UCSD-AML1 (cell line): ENCODE data around the gene NBPF20.
"Not testable (repeated sequence)": the region's sequence is repeated elsewhere in the genome, so short reads cannot be mapped to it uniquely, and the experiment has no call there.

Experiments used
- DNase-seq: peaks from one replicate; lab custom pipeline; 2025; ENCODE audit not compliant: unreplicated experiment; lab: John Stamatoyannopoulos, UW

Gene NBPF20, protein sequence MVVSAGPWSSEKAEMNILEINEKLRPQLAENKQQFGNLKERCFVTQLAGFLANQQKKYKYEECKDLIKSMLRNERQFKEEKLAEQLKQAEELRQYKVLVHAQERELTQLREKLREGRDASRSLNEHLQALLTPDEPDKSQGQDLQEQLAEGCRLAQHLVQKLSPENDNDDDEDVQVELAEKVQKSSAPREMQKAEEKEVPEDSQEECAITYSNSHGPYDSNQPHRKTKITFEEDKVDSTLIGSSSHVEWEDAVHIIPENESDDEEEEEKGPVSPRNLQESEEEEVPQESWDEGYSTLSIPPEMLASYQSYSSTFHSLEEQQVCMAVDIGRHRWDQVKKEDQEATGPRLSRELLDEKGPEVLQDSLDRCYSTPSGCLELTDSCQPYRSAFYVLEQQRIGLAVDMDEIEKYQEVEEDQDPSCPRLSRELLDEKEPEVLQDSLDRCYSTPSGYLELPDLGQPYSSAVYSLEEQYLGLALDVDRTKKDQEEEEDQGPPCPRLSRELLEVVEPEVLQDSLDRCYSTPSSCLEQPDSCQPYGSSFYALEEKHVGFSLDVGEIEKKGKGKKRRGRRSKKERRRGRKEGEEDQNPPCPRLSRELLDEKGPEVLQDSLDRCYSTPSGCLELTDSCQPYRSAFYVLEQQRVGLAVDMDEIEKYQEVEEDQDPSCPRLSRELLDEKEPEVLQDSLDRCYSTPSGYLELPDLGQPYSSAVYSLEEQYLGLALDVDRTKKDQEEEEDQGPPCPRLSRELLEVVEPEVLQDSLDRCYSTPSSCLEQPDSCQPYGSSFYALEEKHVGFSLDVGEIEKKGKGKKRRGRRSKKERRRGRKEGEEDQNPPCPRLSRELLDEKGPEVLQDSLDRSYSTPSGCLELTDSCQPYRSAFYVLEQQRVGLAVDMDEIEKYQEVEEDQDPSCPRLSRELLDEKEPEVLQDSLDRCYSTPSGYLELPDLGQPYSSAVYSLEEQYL (N-terminal part only)

DNA sequence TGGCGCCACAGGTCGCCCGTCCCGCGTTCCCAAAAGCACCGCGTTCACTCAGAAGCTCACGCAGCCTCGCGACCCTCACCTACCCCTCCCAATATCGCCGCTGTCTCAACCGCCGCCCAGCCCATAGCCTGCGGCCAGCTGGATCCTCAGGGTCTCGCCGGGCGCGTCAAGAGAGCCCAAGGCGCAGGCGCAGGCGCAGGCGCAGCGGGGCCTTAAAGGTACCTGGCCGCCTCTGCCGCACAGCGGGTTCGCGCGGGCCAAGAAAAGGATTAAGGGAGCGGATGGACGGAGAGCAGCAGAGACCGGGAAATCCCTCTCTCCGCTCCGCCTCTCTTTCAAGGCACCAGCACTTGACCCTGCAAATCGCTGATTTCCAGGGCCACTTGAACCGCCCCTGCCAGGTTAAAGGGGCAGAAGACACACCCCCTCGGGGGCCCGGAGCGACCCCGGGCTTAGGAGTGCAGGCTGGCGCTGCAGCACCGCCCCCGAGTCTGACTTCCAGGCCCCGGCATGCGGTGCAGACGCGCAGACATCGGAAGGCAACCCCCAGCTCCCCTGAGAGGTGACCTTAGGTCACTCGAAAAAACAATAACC, at the start of gene NBPF20:
NBPF20 (minus strand) TSS at position 168 of the 594 bp plus-strand sequence. CDS start 20,331 bp downstream, outside the sequence.
- DNase-seq: peak; percentile 78

DNA sequence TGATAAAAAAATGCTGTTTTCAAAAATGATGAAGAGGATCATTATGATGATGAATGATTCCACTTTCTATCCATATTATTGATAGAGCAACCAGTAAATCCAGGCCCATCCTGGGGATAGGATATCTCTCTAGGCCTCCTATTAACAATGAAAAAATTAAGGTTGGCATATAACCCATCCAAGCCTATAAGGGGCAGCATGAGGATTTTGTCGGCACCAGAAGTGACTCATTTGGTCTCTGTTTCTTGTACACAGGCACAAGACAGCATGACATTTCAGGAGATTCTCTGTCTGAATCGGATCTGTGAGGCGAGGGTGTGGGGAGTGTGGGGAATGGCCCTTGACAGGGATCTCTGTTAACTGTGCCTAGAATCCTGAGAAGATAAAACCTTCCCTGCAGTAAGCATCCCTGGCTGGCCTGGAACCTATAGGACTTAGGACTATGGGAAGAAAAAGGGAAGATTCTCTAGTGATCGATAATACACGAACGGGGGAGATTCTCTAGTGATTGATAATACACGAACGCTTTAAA, 49.5 kb upstream of the NBPF20 start:
- DNase-seq: not testable (repeated sequence)

DNA sequence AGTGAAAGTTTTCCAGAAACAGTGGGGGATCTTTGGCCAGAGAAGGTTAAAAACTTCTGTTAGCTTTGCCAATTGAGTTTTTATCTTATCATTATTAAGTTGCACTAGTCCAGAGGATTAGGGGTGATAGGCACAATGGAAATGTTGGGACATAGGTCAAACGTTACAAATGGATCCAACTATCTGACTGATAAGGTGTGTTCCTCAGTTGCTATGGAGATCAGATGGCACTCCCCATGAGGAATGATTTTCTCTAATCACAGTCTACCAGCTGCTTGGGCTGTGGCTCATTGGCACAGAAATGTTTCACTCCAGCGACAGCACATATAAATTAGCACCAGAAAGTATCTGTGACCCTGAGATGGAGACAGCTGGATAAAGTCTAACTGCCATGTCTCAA, 47.3 kb upstream of the NBPF20 start:
- not testable (repeated sequence) for DNase-seq

DNA sequence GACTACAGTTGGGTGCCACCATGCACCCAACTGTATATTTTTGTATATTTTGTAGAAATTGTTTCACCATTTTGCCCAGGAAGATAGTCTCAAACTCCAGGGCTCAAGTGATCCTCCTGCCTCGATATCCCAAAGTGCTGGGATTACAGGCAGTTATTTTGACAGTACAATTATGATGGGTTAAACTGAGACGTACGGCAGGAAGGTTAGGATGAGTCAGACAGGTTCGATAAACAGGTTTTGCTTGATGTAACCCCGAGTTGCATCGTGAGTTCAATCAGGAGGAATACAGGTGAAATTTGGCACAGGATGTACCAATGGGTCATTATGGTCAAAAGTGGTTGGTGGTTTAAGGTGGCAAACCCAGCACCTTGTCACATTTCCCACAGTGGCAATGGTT, 46.0 kb upstream of the NBPF20 start:
- not testable (repeated sequence) for DNase-seq

DNA sequence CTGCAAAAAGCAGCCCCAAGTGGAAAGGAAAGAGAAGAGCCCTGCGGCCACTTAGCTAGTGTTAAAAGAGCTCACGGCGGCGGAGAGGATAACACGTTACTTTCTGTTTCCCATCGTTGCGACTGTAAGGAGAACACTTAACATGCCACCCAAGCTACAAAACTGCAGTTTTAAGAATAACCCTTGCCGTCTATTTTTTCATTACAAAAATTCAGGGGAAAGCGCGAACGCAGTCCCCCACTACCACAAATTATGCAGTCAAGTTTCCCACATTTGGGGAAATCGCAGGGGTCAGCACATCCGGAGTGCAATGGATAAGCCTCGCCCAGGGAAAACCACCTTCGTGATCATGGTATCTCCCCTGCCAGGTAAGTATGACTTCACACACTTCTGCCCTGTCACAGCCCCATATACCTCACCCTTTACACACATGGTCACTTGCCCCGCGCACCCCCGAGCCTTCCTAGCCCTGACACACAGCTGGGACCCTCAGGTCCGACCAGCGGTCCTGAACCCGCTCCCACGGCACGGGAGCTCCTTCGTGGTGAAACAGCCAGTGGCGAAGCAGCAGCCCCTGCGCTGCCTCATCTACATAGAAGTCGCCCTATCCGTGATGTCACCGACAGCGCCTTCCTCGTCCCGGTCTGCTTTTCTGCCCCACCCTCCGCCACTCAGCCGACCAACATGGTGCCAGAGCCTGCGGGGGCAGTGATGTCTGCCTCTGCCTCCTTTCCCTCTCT, 40.2 kb upstream of the NBPF20 start:
- DNase-seq: not testable (repeated sequence)

DNA sequence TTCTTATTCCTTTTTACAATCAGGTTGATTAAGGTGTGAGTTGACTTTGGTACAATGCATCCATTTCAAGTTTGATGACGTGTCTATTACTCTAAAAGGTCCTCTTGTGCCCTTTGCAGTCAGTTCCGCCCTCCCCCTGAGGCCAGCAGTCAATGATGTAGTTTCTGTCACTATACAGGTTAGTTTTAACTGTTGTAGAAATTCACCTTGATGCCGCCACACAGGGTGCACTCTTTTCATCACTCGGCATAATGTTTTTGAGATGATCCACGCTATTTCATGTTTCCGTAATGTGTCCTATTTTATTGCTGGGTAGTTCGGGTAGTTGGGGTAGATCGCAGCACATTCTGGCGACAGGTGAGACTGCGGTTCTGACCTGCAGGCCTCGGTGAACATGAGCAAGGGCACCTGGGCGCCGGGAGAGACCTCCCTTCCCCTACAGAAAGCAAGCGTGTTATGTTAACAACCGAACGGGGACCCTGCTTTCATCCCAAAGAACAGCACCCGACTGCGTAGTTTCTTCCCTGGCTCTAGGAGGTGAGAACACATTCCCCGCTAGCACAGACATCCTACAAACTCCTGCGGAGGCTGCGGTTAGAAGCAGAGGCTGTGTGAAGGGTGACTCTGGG, 39.4 kb upstream of the NBPF20 start:
- not testable (repeated sequence) for DNase-seq

DNA sequence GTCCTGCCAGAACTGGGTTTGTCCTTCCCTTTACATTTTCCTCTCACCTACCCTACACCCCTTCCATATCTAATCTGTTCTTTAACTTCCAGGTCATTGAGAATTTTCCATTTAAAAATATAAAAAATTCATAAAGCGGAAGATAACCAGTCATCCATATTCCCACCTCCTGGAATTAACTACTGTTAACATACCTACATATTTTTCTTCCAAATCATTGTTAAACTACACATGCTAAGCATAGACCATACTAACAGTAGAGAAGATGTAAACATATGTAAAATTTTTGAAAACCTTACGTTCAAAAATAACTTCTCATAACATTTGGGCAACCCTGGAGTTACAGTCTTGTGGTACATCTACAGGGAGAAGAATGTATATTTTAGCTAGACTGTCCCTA, 38.6 kb upstream of the NBPF20 start:
- DNase-seq: not testable (repeated sequence)

DNA sequence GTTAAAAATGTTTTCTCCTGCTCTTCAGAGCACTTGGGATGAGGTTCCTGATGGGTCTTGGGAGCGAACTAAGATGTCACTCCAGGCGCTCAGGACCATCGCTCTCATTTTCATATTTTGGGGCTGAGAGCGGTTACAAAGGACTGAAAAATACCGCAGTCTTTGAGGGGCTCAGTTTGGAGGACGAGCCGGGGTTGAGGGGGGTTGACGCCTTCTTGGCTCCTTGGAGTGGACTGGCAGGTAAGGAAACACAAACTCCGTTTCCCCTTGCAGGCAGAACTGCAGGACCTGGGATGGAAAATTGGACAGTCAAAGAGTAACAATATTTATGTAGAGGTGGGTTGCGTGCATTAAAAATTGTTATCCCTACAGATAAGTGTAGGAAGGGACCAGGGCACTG, 35.3 kb upstream of the NBPF20 start:
- DNase-seq: not testable (repeated sequence)

DNA sequence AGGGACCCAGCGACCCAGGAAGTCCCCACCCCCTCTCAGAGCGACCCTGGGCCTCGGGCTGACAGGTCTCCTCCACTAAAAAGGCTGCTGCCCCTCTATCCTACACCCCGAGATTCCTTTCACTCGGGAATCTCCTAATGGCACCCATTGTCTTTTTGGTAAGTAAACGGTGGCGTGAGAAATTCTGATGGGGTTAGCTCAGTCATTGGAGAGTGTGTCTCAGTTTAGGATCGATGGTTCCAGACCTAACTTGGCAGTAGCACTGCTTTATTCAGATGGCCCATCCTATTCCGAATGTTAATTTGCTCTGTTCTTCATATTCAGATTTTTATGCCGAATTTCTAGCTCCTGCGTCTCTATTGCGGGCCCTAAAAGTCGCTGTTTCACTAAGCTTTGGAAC, 34.6 kb upstream of the NBPF20 start:
- DNase-seq: not testable (repeated sequence)

DNA sequence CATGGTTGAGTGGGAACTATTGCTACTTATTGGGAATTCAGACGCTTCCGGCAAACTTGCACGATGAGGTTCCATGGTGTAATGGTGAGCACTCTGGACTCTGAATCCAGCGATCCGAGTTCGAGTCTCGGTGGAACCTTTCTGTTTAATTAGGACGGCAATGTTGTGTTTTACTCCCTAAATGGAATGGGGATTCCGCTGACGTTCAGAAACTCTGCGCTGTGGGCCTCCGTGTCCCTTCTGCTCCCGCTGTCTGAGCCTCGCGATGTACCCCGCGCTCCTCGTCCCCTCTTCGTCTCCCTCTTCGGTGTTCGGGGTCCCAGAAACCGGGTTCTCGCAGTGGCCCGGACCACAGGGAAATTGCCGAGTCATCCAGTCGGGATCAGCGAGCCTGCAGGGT, 34.2 kb upstream of the NBPF20 start:
- not testable (repeated sequence) for DNase-seq

DNA sequence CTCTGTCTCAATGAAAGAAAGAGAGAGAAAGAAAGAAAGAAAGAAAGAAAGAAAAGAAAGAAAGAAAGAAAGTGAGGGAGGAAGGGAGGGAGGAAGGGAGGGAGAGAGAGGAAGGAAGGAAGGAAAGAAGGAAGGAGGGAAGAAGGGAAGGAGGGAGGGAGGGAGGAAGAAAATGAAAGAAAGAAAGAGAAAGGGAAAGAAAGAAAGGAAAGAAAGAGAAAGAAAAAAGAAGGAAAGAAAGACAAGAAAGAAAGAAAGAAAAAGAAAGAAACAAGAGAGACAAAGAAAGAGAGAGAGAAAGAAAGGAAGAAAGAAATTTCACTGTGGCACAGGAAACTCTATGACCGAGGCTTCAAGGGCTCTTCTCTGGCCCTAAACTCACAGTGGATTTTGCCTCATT, 33.7 kb upstream of the NBPF20 start:
- DNase-seq: not testable (repeated sequence)

DNA sequence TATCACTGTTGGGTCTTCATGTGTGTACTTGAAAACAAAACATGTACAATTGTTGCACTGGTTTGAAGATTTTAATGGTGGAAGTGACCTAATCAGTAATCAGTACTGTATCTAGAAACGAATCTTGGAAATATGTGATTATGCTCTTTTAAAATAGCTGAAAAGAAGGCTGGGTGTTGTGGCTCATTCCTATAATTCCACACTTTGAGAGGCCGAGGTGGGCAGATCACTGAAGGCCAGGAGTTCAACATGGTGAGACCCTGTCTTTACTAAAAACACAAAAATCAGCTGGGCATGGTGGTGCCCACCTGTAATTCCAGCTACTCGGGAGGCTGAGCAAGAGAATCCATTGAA, 29.4 kb upstream of the NBPF20 start:
- not testable (repeated sequence) for DNase-seq

DNA sequence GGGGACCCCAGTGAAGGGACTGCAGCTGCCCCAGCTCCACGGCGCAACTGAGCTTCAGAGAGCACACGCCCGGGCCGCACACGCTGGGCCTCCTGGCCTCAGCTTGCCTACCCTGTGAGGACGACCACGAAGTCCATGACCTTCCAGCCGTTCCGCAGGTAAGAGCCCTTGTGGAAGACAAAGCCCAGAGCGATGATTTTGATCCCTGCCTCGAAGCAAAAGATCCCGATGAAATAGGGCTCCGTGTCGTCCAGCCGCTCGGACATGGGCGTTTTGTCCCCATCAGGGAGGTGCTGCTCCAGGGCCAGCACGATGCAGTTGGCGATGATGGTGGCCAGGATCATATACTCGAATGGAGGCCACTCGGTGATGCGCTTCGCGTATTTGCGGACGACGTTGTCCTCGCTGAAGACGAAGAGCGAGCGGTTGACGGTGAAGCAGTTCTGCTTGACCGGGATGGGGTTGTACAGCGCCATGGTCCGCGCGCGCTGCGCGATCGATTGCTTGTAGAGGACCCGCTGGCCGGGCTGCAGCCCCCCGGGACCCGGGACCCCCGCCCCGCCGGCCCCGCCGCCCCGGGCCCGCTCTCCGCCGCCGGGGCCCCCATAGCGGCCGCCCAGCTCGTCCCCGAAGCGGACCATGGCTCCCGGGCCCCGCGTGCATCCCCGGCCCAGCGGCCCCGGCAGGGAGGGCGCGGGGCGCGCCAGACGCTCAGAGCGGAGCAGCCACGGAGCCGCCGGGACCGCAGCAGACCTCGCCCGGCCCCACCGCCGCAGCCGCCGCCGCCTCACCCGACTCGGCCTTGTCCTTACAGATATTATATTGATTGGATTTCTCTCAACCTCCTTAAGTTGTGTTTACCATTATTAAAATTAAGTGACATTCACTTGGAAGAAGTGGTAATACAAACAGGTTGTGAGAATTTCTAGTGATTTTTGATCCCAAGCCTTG, 28.7 kb upstream of the NBPF20 start:
- not testable (repeated sequence) for DNase-seq

DNA sequence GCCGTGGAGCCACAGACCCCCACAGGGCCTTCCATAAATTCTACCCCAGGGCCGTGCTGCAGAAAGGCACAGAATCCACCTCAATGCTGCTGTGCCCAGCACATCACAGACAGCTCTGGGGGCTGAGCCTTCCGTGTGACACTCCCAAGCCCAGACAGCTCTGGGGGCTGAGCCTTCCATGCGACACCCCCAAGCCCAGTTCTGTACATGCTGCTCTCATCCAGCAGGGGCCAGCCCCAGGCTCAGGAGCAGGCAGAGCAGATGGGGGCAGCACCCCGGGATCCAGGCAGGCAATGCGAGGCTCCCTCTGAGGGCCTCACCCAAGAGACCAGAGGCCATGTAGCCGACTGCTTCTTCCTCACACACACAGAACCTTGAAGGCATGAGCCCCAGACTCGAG, 27.1 kb upstream of the NBPF20 start:
- DNase-seq: not testable (repeated sequence)

DNA sequence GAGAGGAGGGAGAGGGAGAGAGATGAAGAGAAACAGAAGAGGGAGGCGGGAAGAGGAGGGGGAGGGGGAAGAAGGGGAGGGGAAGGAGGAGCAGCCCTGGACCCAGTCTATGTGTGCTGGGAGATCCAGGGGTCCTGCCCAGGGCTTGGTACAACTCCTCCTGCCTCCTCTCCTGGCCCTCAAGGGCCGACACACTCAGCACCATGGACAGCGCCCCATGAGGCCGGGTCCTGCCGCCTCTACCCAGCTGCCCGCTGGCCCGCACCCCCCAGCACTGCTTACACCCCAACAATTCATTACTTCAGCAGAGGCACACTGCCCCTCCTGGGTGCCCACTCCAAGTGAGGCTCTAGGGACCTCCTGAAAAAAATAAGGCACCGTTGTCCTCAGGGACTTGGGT, 26.5 kb upstream of the NBPF20 start:
- peak; percentile 17 for DNase-seq

DNA sequence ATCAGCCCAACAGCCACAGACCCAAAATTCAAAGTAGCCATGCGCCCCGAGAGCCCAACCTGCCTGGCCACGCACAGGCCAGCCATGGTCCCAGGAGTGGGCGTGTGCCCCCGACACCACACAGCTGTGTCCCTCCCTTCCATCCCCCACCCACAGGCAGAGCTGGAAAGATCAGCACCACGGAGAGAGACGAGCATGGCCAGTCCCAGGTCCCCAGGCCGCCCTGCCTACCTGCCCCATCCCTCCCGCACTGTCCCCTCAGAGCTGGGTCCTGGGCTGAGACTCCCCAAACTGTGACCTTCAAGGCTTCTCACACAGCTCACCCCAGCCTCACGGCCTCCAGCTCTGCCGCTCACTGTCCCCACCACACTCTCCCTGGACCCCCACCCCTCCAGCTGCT, 19.8 kb upstream of the NBPF20 start:
- not testable (repeated sequence) for DNase-seq

DNA sequence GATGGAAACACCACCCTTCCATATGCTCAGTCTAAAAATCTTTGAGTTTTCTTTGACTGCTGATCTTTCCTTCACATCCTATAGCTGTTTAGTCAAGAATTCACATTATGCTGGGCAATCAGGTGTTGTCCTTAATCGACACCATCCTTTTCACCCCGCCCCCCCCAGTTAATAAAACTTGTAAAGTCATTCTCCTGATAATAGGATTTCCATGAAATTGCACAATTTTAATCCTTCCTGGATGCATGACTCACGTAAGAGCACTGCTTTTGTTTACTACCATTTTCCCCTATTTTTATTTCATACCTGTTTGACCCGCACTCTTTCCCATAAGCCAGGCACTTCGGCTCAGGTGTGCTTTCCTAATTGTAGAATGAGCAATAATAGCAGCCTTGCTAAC, 16.9 kb upstream of the NBPF20 start:
- DNase-seq: not testable (repeated sequence)

DNA sequence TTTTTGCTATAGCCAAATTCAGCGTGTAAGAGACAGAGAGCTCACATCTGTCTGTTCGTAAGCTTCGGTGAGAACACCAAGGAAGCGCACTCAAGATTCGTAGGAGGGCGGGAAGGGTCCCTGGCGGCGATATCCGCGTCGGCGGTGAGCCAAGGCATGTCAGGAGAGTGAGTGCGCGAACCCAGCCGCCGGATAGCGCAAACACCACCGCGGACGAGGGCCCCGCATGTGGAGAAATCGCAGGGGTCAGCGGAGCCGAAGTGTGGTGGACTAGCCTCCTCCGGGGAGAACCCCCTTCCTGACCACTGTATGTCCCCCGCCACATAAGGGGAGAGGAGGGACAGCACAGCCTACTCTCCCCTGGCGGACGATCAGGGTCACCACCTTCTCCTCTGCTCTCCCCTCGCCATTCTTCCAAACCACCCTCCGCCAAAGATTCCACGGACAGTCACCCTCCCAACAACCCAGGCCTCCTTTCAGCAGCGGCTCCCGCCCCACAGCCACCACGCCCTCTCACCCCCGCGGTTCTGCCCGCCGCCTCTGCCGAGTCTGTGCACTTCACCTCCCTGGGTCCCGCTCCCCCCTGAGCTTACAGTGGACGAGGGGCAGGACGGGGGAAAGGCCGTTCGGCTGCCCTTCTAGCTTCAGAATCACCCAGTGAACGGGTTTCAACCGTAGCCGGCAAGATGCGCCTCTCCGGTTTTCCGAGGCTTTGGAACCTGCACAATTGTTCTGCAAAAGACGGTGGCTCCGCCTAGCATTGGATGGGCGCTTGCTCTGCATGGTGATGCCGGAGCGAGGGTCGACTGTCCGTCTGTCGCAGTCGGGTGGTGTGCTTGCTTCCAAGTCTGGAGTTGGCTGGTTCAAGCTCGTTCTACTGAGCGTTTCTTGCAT, 6.2 kb upstream of the NBPF20 start:
- DNase-seq: not testable (repeated sequence)
